Measurements from ENCODE around the gene OR51A7.

DNA sequence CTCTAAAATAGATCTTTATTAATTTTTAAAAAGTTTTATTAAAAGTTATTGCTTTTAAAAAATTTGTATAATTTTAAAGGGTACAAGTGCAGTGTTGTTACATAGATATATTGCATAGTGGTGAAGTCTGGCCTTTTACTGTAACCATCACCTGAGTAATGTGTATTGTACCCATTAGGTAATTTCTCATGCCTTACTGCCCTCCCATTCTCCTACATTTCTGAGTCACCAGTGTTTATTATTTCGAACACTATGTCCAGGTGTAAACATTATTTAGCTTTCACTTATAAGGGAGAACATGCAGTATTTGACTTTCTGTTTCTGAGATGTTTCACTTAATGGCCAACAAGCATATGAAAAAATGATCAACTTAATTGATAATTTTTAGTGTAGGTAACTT is 18.2 kb downstream of the OR51A7 start:
- no peak for TF ChIP-seq CTCF (IDR thresholded peaks at IDR 0.05; ENCODE audit: extremely low read depth in 1 of 2, insufficient read depth in 1 of 2, low read depth in 1 of 2, low read length in 2 of 2)
- no peak for TF ChIP-seq MYC (IDR thresholded peaks at IDR 0.05; ENCODE audit: low read depth, low read length)
- no peak for TF ChIP-seq POLR2AphosphoS5 (IDR thresholded peaks at IDR 0.05; ENCODE audit: insufficient read depth, low read depth, low read length)
- no peak for TF ChIP-seq POLR2A (IDR thresholded peaks at IDR 0.05; ENCODE audit: low read depth, low read length)
- no peak for TF ChIP-seq EZH2 (IDR thresholded peaks at IDR 0.05; ENCODE audit: borderline replicate concordance, low read depth, low read length, severe bottlenecking)

All from endothelial cell of umbilical vein (primary cell).